ENCODE measurements around the gene RBM15.

The RBM15 gene

DNA sequence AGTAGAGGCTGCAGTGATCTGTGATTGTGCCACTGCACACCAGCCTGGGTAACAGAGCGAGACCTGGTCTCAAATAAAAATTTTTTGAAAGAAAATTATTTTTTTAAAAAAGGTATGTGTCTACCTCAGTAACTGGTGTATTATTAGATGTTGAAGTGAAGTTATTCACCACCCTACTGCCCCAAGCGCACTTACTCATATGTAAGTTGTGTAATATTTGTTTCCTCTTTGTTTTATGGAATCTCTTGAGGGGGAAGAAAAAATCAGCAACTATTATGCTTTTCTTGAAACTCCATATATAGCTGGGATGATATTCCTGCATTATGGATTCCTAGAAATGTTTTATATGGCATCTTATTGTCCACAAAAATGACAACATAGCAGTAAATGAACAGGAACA is 21.3 kb downstream of the RBM15 start:
- Histone ChIP-seq H3K9ac (ENCODE audit: low read depth, low read length, poor library complexity) (no peak overlapping the region), H2BK120ac (ENCODE audit: low read depth, low read length) (no peak overlapping the region), H2BK12ac (ENCODE audit: low read length) (no peak overlapping the region), H2AFZ (ENCODE audit: low read length) (no peak overlapping the region), H3K4me1 (ENCODE audit: control insufficient read depth in 2 of 2, insufficient read depth in 1 of 2, low read depth in 1 of 2, low read length in 2 of 2) (no peaks in the 10 kb centered on the region), H3K18ac (ENCODE audit: low read length) (no peak overlapping the region), H3K27me3 (ENCODE audit: control insufficient read depth in 3 of 3, insufficient read depth in 3 of 3, low read depth in 1 of 3, low read length in 3 of 3) (no peaks in the 10 kb centered on the region), H3K9me3 (replicated peaks in 1 of 2; ENCODE audit: control insufficient read depth in 2 of 2, insufficient read depth in 1 of 2, low read depth in 1 of 2, low read length in 2 of 2) (peaks cover 0 to 3% of the 10 kb centered on the region in 2 donors), H4K91ac (ENCODE audit: low read depth, low read length, poor library complexity) (no peak overlapping the region), H3K14ac (ENCODE audit: low read length) (no peak overlapping the region), H3K36me3 (replicated peaks in 1 of 2; ENCODE audit: control insufficient read depth in 2 of 2, insufficient read depth in 2 of 2, low read length in 2 of 2) (peaks cover 8 to 96% of the 10 kb centered on the region in 2 donors), H3K79me1 (ENCODE audit: low read depth, low read length) (peaks cover 4% of the 10 kb centered on the region), H2BK15ac (ENCODE audit: low read length) (no peak overlapping the region), H3K4me2 (ENCODE audit: insufficient read depth, low read length, poor library complexity, severe bottlenecking) (no peak overlapping the region), H3K4me3 (ENCODE audit: low read length in 2 of 2) (no peak overlapping the region), H3K27ac (replicated peaks; ENCODE audit: low read length) (no peak overlapping the region), H2AK5ac (ENCODE audit: low read depth, low read length) (no peak overlapping the region), H2BK5ac (ENCODE audit: low read length) (no peak overlapping the region), H3K23ac (ENCODE audit: low read depth, low read length, poor library complexity) (no peak overlapping the region), H3K4ac (ENCODE audit: low read length) (no peak overlapping the region), H4K8ac (ENCODE audit: low read depth, low read length) (no peak overlapping the region)
- WGBS, 2 donors (ENCODE audit: extremely low coverage in 2 of 2, insufficient read length in 2 of 2, insufficient replicate concordance in 1 of 2) = no CpG with 5 or more reads among the region's 2 CpGs
- DNase-seq (ENCODE audit: low spot score) = no peak

DNA sequence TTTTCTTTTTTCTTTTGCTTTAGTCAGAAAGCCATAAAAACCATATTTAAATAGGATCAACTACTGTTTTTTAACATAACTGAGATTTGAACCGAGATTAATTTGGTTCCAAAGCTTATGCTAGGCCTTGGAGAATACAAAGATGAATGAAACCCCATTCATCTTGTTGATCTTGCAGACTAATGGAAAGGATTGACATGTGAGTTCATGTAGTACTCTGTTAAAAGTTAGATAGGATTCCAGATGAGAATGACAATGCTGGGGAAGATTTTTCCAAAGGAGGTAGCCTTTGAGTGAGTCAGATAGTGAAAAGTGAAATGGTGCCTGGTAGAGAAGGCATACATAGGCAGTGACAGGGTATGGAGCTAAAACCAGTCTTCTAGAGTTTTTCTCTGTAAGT is 22.7 kb downstream of the RBM15 start:
- Histone ChIP-seq H2AK5ac (ENCODE audit: low read depth, low read length) (no peak overlapping the region), H2BK5ac (ENCODE audit: low read length) (no peak overlapping the region), H3K9ac (ENCODE audit: low read depth, low read length, poor library complexity) (no peak overlapping the region), H2AFZ (ENCODE audit: low read length) (no peak overlapping the region), H3K27me3 (ENCODE audit: control insufficient read depth in 3 of 3, insufficient read depth in 3 of 3, low read depth in 1 of 3, low read length in 3 of 3) (no peaks in the 10 kb centered on the region), H2BK120ac (ENCODE audit: low read depth, low read length) (no peak overlapping the region), H3K4me2 (ENCODE audit: insufficient read depth, low read length, poor library complexity, severe bottlenecking) (no peak overlapping the region), H2BK12ac (ENCODE audit: low read length) (no peak overlapping the region), H3K9me3 (replicated peaks in 1 of 2; ENCODE audit: control insufficient read depth in 2 of 2, insufficient read depth in 1 of 2, low read depth in 1 of 2, low read length in 2 of 2) (peaks cover 0 to 3% of the 10 kb centered on the region in 2 donors), H3K4me1 (ENCODE audit: control insufficient read depth in 2 of 2, insufficient read depth in 1 of 2, low read depth in 1 of 2, low read length in 2 of 2) (no peaks in the 10 kb centered on the region), H3K27ac (replicated peaks; ENCODE audit: low read length) (no peak overlapping the region), H3K4ac (ENCODE audit: low read length) (no peak overlapping the region), H3K14ac (ENCODE audit: low read length) (no peak overlapping the region), H2BK15ac (ENCODE audit: low read length) (no peak overlapping the region), H4K91ac (ENCODE audit: low read depth, low read length, poor library complexity) (no peak overlapping the region), H3K23ac (ENCODE audit: low read depth, low read length, poor library complexity) (no peak overlapping the region), H4K8ac (ENCODE audit: low read depth, low read length) (no peak overlapping the region), H3K4me3 (ENCODE audit: low read length in 2 of 2) (no peak overlapping the region), H3K36me3 (replicated peaks in 1 of 2; ENCODE audit: control insufficient read depth in 2 of 2, insufficient read depth in 2 of 2, low read length in 2 of 2) (peaks cover 6 to 97% of the 10 kb centered on the region in 2 donors), H3K18ac (ENCODE audit: low read length) (no peak overlapping the region), H3K79me1 (ENCODE audit: low read depth, low read length) (peaks cover 4% of the 10 kb centered on the region)
- no peak for DNase-seq (ENCODE audit: low spot score)
- no CpG with 5 or more reads among the region's 1 CpG for WGBS, 2 donors (ENCODE audit: extremely low coverage in 2 of 2, insufficient read length in 2 of 2, insufficient replicate concordance in 1 of 2)

DNA sequence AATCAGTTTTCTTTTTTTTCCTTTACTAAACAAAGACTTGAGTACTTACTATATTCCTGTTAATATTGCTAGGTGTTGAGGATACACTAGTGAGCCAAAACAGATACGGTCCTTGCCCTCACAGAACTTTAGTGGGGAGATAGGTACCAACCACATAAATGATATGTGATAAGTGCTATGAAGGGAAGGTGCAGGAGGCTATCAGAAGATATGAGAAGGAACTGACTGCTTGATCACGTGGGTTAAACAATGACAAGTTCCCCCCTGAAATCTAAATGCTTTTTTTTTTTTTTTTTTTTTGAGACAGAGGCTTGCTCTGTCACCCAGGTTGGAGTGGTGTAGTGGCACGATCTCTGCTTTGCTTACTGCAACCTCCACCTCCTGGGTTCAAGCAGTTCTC is 25.0 kb downstream of the RBM15 start:
- no CpG with 5 or more reads among the region's 3 CpGs for WGBS, 2 donors (ENCODE audit: extremely low coverage in 2 of 2, insufficient read length in 2 of 2, insufficient replicate concordance in 1 of 2)
- no peak for DNase-seq (ENCODE audit: low spot score)
- no peak overlapping the region for H4K8ac ChIP-seq (ENCODE audit: low read depth, low read length)

DNA sequence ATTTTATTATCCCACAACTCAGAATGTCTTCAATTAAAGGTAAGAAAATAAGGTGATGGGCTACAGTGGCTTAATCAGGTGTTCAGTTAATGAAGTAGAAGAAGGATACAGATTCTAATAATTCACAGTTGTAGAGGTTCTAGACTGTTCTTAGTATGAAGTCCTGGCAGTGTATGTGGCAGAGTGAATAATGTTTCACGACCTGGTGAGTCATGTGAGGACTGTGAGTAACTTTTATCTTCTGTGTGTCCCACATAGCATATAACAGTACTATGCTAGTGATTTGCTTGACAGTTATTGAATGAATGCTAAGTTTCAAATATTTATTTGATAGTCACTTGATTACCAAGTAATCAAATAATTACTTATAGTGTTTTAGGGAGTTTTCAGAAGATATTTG is 31.6 kb downstream of the RBM15 start:
- Histone ChIP-seq H3K27me3 (ENCODE audit: control insufficient read depth in 3 of 3, insufficient read depth in 3 of 3, low read depth in 1 of 3, low read length in 3 of 3) (no peaks in the 10 kb centered on the region), H2BK12ac (ENCODE audit: low read length) (no peak overlapping the region), H4K91ac (ENCODE audit: low read depth, low read length, poor library complexity) (no peak overlapping the region), H2BK5ac (ENCODE audit: low read length) (no peak overlapping the region), H3K4me3 (ENCODE audit: low read length in 2 of 2) (no peak overlapping the region), H3K9me3 (replicated peaks in 1 of 2; ENCODE audit: control insufficient read depth in 2 of 2, insufficient read depth in 1 of 2, low read depth in 1 of 2, low read length in 2 of 2) (no peaks in the 10 kb centered on the region), H3K4ac (ENCODE audit: low read length) (no peak overlapping the region), H2BK120ac (ENCODE audit: low read depth, low read length) (no peak overlapping the region), H3K23ac (ENCODE audit: low read depth, low read length, poor library complexity) (no peak overlapping the region), H3K36me3 (replicated peaks in 1 of 2; ENCODE audit: control insufficient read depth in 2 of 2, insufficient read depth in 2 of 2, low read length in 2 of 2) (peaks cover 2 to 95% of the 10 kb centered on the region in 2 donors), H3K79me1 (ENCODE audit: low read depth, low read length) (no peaks in the 10 kb centered on the region), H3K27ac (replicated peaks; ENCODE audit: low read length) (no peak overlapping the region), H3K4me2 (ENCODE audit: insufficient read depth, low read length, poor library complexity, severe bottlenecking) (no peak overlapping the region), H2AFZ (ENCODE audit: low read length) (no peak overlapping the region), H3K18ac (ENCODE audit: low read length) (no peak overlapping the region), H4K8ac (ENCODE audit: low read depth, low read length) (no peak overlapping the region), H3K14ac (ENCODE audit: low read length) (no peak overlapping the region), H2AK5ac (ENCODE audit: low read depth, low read length) (no peak overlapping the region), H3K9ac (ENCODE audit: low read depth, low read length, poor library complexity) (no peak overlapping the region), H2BK15ac (ENCODE audit: low read length) (no peak overlapping the region), H3K4me1 (ENCODE audit: control insufficient read depth in 2 of 2, insufficient read depth in 1 of 2, low read depth in 1 of 2, low read length in 2 of 2) (no peaks in the 10 kb centered on the region)
- no CpG with 5 or more reads among the region's 1 CpG for WGBS, 2 donors (ENCODE audit: extremely low coverage in 2 of 2, insufficient read length in 2 of 2, insufficient replicate concordance in 1 of 2)
- DNase-seq (ENCODE audit: low spot score) = no peak

More for the DNA sequence above, 25.0 kb downstream of the RBM15 start:
- Histone ChIP-seq H3K9me3 (replicated peaks in 1 of 2; ENCODE audit: control insufficient read depth in 2 of 2, insufficient read depth in 1 of 2, low read depth in 1 of 2, low read length in 2 of 2) (peaks cover 0 to 3% of the 10 kb centered on the region in 2 donors), H2AK5ac (ENCODE audit: low read depth, low read length) (no peak overlapping the region), H3K18ac (ENCODE audit: low read length) (no peak overlapping the region), H3K4ac (ENCODE audit: low read length) (no peak overlapping the region), H3K27ac (replicated peaks; ENCODE audit: low read length) (no peak overlapping the region), H3K27me3 (ENCODE audit: control insufficient read depth in 3 of 3, insufficient read depth in 3 of 3, low read depth in 1 of 3, low read length in 3 of 3) (no peaks in the 10 kb centered on the region), H2BK12ac (ENCODE audit: low read length) (no peak overlapping the region), H3K4me2 (ENCODE audit: insufficient read depth, low read length, poor library complexity, severe bottlenecking) (no peak overlapping the region), H2BK15ac (ENCODE audit: low read length) (no peak overlapping the region), H3K79me1 (ENCODE audit: low read depth, low read length) (no peaks in the 10 kb centered on the region), H3K36me3 (replicated peaks in 1 of 2; ENCODE audit: control insufficient read depth in 2 of 2, insufficient read depth in 2 of 2, low read length in 2 of 2) (peaks cover 6 to 92% of the 10 kb centered on the region in 2 donors), H3K4me3 (ENCODE audit: low read length in 2 of 2) (no peak overlapping the region), H3K9ac (ENCODE audit: low read depth, low read length, poor library complexity) (no peak overlapping the region), H3K23ac (ENCODE audit: low read depth, low read length, poor library complexity) (no peak overlapping the region), H2AFZ (ENCODE audit: low read length) (no peak overlapping the region), H2BK5ac (ENCODE audit: low read length) (no peak overlapping the region), H3K4me1 (ENCODE audit: control insufficient read depth in 2 of 2, insufficient read depth in 1 of 2, low read depth in 1 of 2, low read length in 2 of 2) (no peaks in the 10 kb centered on the region), H4K91ac (ENCODE audit: low read depth, low read length, poor library complexity) (no peak overlapping the region), H3K14ac (ENCODE audit: low read length) (no peak overlapping the region), H2BK120ac (ENCODE audit: low read depth, low read length) (no peak overlapping the region)
